HepG2 (cell line): ENCODE data around the gene PRKCZ. TPM values are rescaled to one million over a fixed set of nuclear protein-coding genes. Genes with fewer than 3 reads are reported as not detected.
A peak's percentile ranks its signal among the peaks of the same experiment; 100 is the strongest.

Source experiments
- KDM4B ChIP-seq: sonication (generic); formaldehyde crosslinking; IDR thresholded peaks from 2 replicates; pipeline ENCODE4 v1.4.0; 2020; ENCODE audit warnings: missing genetic modification reagents
- KMT2B ChIP-seq: IDR thresholded peaks from 2 replicates; pipeline ENCODE4 v1.6.1; 2016; ENCODE audit warnings: missing genetic modification reagents, missing compliant biosample characterization
- POGZ ChIP-seq: sonication (generic); formaldehyde crosslinking; IDR thresholded peaks from 2 replicates; pipeline ENCODE4 v1.4.0; 2020; ENCODE audit warnings: mild to moderate bottlenecking, missing genetic modification reagents
- SAP130 ChIP-seq: IDR thresholded peaks from 2 replicates; pipeline ENCODE4 v1.6.1; 2016; ENCODE audit warnings: low read depth
- TFDP2 ChIP-seq: sonication (generic); formaldehyde crosslinking; IDR thresholded peaks from 2 replicates; pipeline ENCODE4 v1.4.0; 2020; ENCODE audit warnings: missing genetic modification reagents
- ZMAT3 ChIP-seq: sonication (generic); formaldehyde crosslinking; conservative IDR thresholded peaks from 2 replicates; pipeline ENCODE4 v1.7.0; 2021; ENCODE audit warnings: missing genetic modification reagents
- ZNF549 ChIP-seq: sonication (generic); formaldehyde crosslinking; IDR thresholded peaks from 2 replicates; pipeline ENCODE4 v1.5.0; 2020; ENCODE audit warnings: missing genetic modification reagents
- ZNF567 ChIP-seq: sonication (generic); formaldehyde crosslinking; IDR thresholded peaks from 2 replicates; pipeline ENCODE4 v1.8.1; 2023; ENCODE audit warnings: mild to moderate bottlenecking, missing genetic modification reagents, borderline replicate concordance
- ZNF816 ChIP-seq: sonication (generic); formaldehyde crosslinking; IDR thresholded peaks from 2 replicates; pipeline ENCODE4 v1.8.0; 2022; ENCODE audit warnings: missing genetic modification reagents, mild to moderate bottlenecking, borderline replicate concordance
- polyA plus RNA-seq, 8 experiments: library from polyadenylated mRNA; depleted of rRNA in 3 of 8; stranded (reverse) in 7 of 8; unstranded in 1 of 8; fragments of >200 nt; fragmentation: Illumina TruSeq in 4 of 8; extraction: Trizol in 4 of 8; gene quantifications; 2 replicates each; pipeline versions ENCODE4 v1.2.1 to v1.2.3, GENCODE V29; 2011 to 2016; ENCODE audit warnings: low read depth in 4 of 8, missing spikeins in 1 of 8, mixed read lengths in 1 of 8; ENCODE audit not compliant: insufficient read depth in 1 of 8
- total RNA-seq, 5 experiments: library from RNA; depleted of rRNA; stranded (reverse); fragments of >200 nt; fragmentation: Illumina TruSeq; extraction: Trizol; gene quantifications; 2 replicates each; pipeline ENCODE4 v1.2.3, GENCODE V29; 2016; ENCODE audit warnings: low read depth in 1 of 5
- TF ChIP-seq, protein P1 (sequence below): sonication (generic); formaldehyde crosslinking; IDR thresholded peaks from 2 replicates; pipeline ENCODE4 v1.9.0; 2021; ENCODE audit warnings: missing genetic modification reagents, borderline replicate concordance
- TF ChIP-seq, protein P2 (sequence below): sonication (generic); formaldehyde crosslinking; conservative IDR thresholded peaks from 2 replicates; pipeline ENCODE4 v1.4.0; 2020; ENCODE audit warnings: mild to moderate bottlenecking, missing genetic modification reagents, moderate library complexity

PRKCZ gene
- total and polyA plus RNA-seq, 2 of the 13 experiments (the other 11 are each of a cell fraction or from before 2014, with no cell fraction given) = 34.7 to 85.2 TPM

GRCh38 chr1:2134621-2135307 lies 84.6 kb downstream of the PRKCZ start (continued):
- TF ChIP-seq, protein P1, sequence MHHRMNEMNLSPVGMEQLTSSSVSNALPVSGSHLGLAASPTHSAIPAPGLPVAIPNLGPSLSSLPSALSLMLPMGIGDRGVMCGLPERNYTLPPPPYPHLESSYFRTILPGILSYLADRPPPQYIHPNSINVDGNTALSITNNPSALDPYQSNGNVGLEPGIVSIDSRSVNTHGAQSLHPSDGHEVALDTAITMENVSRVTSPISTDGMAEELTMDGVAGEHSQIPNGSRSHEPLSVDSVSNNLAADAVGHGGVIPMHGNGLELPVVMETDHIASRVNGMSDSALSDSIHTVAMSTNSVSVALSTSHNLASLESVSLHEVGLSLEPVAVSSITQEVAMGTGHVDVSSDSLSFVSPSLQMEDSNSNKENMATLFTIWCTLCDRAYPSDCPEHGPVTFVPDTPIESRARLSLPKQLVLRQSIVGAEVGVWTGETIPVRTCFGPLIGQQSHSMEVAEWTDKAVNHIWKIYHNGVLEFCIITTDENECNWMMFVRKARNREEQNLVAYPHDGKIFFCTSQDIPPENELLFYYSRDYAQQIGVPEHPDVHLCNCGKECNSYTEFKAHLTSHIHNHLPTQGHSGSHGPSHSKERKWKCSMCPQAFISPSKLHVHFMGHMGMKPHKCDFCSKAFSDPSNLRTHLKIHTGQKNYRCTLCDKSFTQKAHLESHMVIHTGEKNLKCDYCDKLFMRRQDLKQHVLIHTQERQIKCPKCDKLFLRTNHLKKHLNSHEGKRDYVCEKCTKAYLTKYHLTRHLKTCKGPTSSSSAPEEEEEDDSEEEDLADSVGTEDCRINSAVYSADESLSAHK = no peak
- TF ChIP-seq ZNF549 = no peak
- no peak for TF ChIP-seq TFDP2
- no peak for TF ChIP-seq ZNF567
- TF ChIP-seq ZMAT3 (CRISPR knock-in tag) = peak; percentile 66; the same call in 1 of the 2 replicates
- TF ChIP-seq POGZ (CRISPR knock-in tag) = no peak
- peak; percentile 94 for TF ChIP-seq SAP130 (CRISPR knock-in tag)
- TF ChIP-seq, protein P2, sequence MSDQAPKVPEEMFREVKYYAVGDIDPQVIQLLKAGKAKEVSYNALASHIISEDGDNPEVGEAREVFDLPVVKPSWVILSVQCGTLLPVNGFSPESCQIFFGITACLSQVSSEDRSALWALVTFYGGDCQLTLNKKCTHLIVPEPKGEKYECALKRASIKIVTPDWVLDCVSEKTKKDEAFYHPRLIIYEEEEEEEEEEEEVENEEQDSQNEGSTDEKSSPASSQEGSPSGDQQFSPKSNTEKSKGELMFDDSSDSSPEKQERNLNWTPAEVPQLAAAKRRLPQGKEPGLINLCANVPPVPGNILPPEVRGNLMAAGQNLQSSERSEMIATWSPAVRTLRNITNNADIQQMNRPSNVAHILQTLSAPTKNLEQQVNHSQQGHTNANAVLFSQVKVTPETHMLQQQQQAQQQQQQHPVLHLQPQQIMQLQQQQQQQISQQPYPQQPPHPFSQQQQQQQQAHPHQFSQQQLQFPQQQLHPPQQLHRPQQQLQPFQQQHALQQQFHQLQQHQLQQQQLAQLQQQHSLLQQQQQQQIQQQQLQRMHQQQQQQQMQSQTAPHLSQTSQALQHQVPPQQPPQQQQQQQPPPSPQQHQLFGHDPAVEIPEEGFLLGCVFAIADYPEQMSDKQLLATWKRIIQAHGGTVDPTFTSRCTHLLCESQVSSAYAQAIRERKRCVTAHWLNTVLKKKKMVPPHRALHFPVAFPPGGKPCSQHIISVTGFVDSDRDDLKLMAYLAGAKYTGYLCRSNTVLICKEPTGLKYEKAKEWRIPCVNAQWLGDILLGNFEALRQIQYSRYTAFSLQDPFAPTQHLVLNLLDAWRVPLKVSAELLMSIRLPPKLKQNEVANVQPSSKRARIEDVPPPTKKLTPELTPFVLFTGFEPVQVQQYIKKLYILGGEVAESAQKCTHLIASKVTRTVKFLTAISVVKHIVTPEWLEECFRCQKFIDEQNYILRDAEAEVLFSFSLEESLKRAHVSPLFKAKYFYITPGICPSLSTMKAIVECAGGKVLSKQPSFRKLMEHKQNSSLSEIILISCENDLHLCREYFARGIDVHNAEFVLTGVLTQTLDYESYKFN = peak; percentile 78
- peak; percentile 43; the same call in 1 of the 2 replicates for TF ChIP-seq KMT2B (CRISPR knock-in tag)
- TF ChIP-seq ZNF816 (CRISPR knock-in tag) = no peak
- no peak; the same call in 1 of the 2 replicates for TF ChIP-seq KDM4B (CRISPR knock-in tag)
